H1 (cell line): ENCODE results near the gene SLC6A17. TPM values are rescaled to one million over a fixed set of nuclear protein-coding genes. Genes with fewer than 3 reads are reported as not detected.

ENCODE experiments used
- CTCF ChIA-PET: fragments of 300-600 bp; sonication (Branson Sonifier 250); formaldehyde crosslinking; loops from one replicate; lab custom pipeline; 2021; ENCODE audit not compliant: partially characterized antibody; lab: Charles Lee
- POLR2A ChIA-PET: fragments of 300-600 bp; sonication (Branson Sonifier 250); formaldehyde crosslinking; loops from one replicate; lab custom pipeline; 2021; ENCODE audit warnings: inconsistent platforms; ENCODE audit not compliant: partially characterized antibody; lab: Charles Lee
- DNase-seq, 2 experiments: peaks; one replicate each; pipeline versions ENCODE4 v3.0.0 to v3.0.0-alpha.2; 2010 to 2022; ENCODE audit warnings: low spot score in 2 of 2, low read depth in 1 of 2, mixed read lengths in 1 of 2
- FAIRE-seq: peaks from 2 replicates; lab custom pipeline; 2011; peaks lifted over from hg19 to GRCh38; lab: Jason Lieb, UNC
- H2AFZ ChIP-seq: 2 replicates; pipeline ENCODE4 v1.8.1; 2012; ENCODE audit warnings: low read length, inconsistent platforms
- H2AK5ac ChIP-seq: 2 replicates; pipeline ENCODE4 v1.6.1; 2013; ENCODE audit warnings: low read depth, low read length
- H2BK120ac ChIP-seq: replicated peaks from 2 replicates; pipeline ENCODE3; 2013; ENCODE audit warnings: low read depth, low read length, inconsistent platforms
- H2BK12ac ChIP-seq: 2 replicates; pipeline ENCODE4 v1.6.1; 2013; ENCODE audit warnings: low read depth, low read length
- H2BK15ac ChIP-seq: 2 replicates; pipeline ENCODE4 v1.6.1; 2013; ENCODE audit warnings: low read length
- H2BK20ac ChIP-seq: 2 replicates; pipeline ENCODE4 v1.6.1; 2013; ENCODE audit warnings: low read length
- H2BK5ac ChIP-seq: 2 replicates; pipeline ENCODE4 v1.6.1; 2013; ENCODE audit warnings: low read depth, low read length
- H3K14ac ChIP-seq: 2 replicates; pipeline ENCODE4 v1.6.1; 2013; ENCODE audit warnings: inconsistent platforms; ENCODE audit not compliant: insufficient read length
- H3K18ac ChIP-seq: 2 replicates; pipeline ENCODE4 v1.6.1; 2013; ENCODE audit warnings: low read length; ENCODE audit errors: extremely low read depth
- H3K23ac ChIP-seq: 2 replicates; pipeline ENCODE4 v1.6.1; 2013; ENCODE audit warnings: inconsistent platforms; ENCODE audit not compliant: insufficient read length
- H3K23me2 ChIP-seq: 2 replicates; pipeline ENCODE4 v1.6.1; 2013; ENCODE audit warnings: low read depth, low read length
- H3K27ac ChIP-seq: 2 replicates; pipeline ENCODE4 v1.6.1; 2011; ENCODE audit warnings: low read depth, low read length, inconsistent platforms
- H3K27me3 ChIP-seq, 4 experiments: replicated peaks in 1 of 4; 1 replicate in 1 of 4; 2 replicates in 3 of 4; pipeline versions ENCODE4 v1.6.1 to v1.8.1; 2011 to 2013; ENCODE audit warnings: low read length in 3 of 4, mild to moderate bottlenecking in 3 of 4, inconsistent platforms in 2 of 4, mixed read lengths in 2 of 4, moderate library complexity in 1 of 4; ENCODE audit not compliant: control insufficient read depth in 3 of 4, insufficient read depth in 3 of 4; ENCODE audit errors: extremely low read depth in 1 of 4
- H3K36me3 ChIP-seq, 4 experiments: 2 replicates each; pipeline versions ENCODE4 v1.6.1 to v1.8.1; 2011 to 2013; ENCODE audit warnings: mild to moderate bottlenecking in 4 of 4, low read length in 3 of 4, moderate library complexity in 2 of 4, control low read depth in 1 of 4, inconsistent platforms in 1 of 4; ENCODE audit not compliant: insufficient read depth in 4 of 4, control insufficient read depth in 2 of 4
- H3K4ac ChIP-seq: replicated peaks from 2 replicates; pipeline ENCODE3; 2013; ENCODE audit warnings: low read length, low read depth, mixed read lengths, inconsistent platforms; ENCODE audit not compliant: insufficient read length
- H3K4me1 ChIP-seq, 4 experiments: replicated peaks in 1 of 4; 1 replicate in 1 of 4; 2 replicates in 3 of 4; pipeline versions ENCODE4 v1.6.1 to v1.8.1; 2011 to 2013; ENCODE audit warnings: low read length in 3 of 4, inconsistent platforms in 2 of 4, mixed read lengths in 1 of 4; ENCODE audit not compliant: insufficient read depth in 4 of 4, control insufficient read depth in 3 of 4
- H3K4me2 ChIP-seq, 2 experiments: 2 replicates each; pipeline versions ENCODE4 v1.6.1 to v1.8.1; 2011 to 2013; ENCODE audit warnings: low read depth in 2 of 2, low read length in 2 of 2, control low read depth in 1 of 2, inconsistent platforms in 1 of 2, mild to moderate bottlenecking in 1 of 2; ENCODE audit not compliant: insufficient read depth in 1 of 2
- H3K4me3 ChIP-seq, 4 experiments: fragments of 200-600, 300-600 bp in 1 of 4; sonication (generic), shearing (Covaris generic), sonication (Bioruptor Twin) in 1 of 4; 2 replicates each; pipeline versions ENCODE4 v1.5.1 to v1.8.1; 2011 to 2016; ENCODE audit warnings: low read length in 4 of 4, low read depth in 3 of 4, control low read depth in 2 of 4, inconsistent platforms in 2 of 4, mild to moderate bottlenecking in 2 of 4, mixed read lengths in 1 of 4, moderate library complexity in 1 of 4; ENCODE audit not compliant: insufficient read depth in 2 of 4; ENCODE audit errors: extremely low read depth in 1 of 4
- H3K56ac ChIP-seq: replicated peaks from 2 replicates; pipeline ENCODE3; 2013; ENCODE audit warnings: low read depth, mild to moderate bottlenecking, mixed read lengths, low read length, inconsistent platforms; ENCODE audit not compliant: insufficient read length
- H3K79me1 ChIP-seq: 2 replicates; pipeline ENCODE4 v1.6.1; 2013; ENCODE audit warnings: low read depth, low read length, control low read depth
- H3K79me2 ChIP-seq, 2 experiments: 2 replicates each; pipeline versions ENCODE4 v1.6.1 to v1.8.1; 2012 to 2013; ENCODE audit warnings: low read length in 2 of 2, mild to moderate bottlenecking in 2 of 2, inconsistent platforms in 1 of 2; ENCODE audit not compliant: insufficient read depth in 2 of 2, control insufficient read depth in 1 of 2
- H3K9ac ChIP-seq, 4 experiments: replicated peaks in 1 of 4; 1 replicate in 1 of 4; 2 replicates in 3 of 4; pipeline versions ENCODE4 v1.6.1 to v1.8.1; 2011 to 2013; ENCODE audit warnings: low read depth in 3 of 4, low read length in 3 of 4, control low read depth in 2 of 4, mild to moderate bottlenecking in 2 of 4, moderate library complexity in 2 of 4, inconsistent platforms in 1 of 4; ENCODE audit errors: extremely low read depth in 1 of 4
- H3K9me3 ChIP-seq, 2 experiments: 2 replicates each; pipeline versions ENCODE4 v1.6.1 to v1.8.1; 2012 to 2013; ENCODE audit warnings: mild to moderate bottlenecking in 2 of 2, moderate library complexity in 2 of 2, control low read depth in 1 of 2, inconsistent platforms in 1 of 2, low read depth in 1 of 2, low read length in 1 of 2, mixed read lengths in 1 of 2; ENCODE audit not compliant: insufficient read depth in 2 of 2
- H4K20me1 ChIP-seq, 2 experiments: replicated peaks in 1 of 2; 2 replicates each; pipeline versions ENCODE3 to v1.8.1; 2011 to 2013; ENCODE audit warnings: inconsistent platforms in 2 of 2, low read length in 2 of 2, mild to moderate bottlenecking in 1 of 2; ENCODE audit not compliant: insufficient read depth in 2 of 2, control insufficient read depth in 1 of 2
- H4K5ac ChIP-seq: 2 replicates; pipeline ENCODE4 v1.6.1; 2013; ENCODE audit warnings: low read length, low read depth, mixed read lengths, inconsistent platforms; ENCODE audit not compliant: insufficient read length
- H4K8ac ChIP-seq: 2 replicates; pipeline ENCODE4 v1.8.0; 2013; ENCODE audit warnings: mild to moderate bottlenecking, moderate library complexity, low read length, inconsistent platforms; ENCODE audit not compliant: insufficient read depth; ENCODE audit errors: extremely low read depth
- H4K91ac ChIP-seq: replicated peaks from 2 replicates; pipeline ENCODE3; 2013; ENCODE audit warnings: low read length, mixed read lengths, inconsistent platforms; ENCODE audit not compliant: insufficient read length
- CEBPB ChIP-seq: IDR thresholded peaks from 2 replicates; pipeline ENCODE4 v1.6.1; 2012; ENCODE audit warnings: low read depth, low read length
- CHD2 ChIP-seq: IDR thresholded peaks from 2 replicates; pipeline ENCODE4 v1.6.1; 2012; ENCODE audit warnings: low read length, improper control_type of control experiment
- HDAC2 ChIP-seq, 2 experiments: fragments of 300-600 bp in 1 of 2; sonication (generic) in 1 of 2; IDR thresholded peaks; 2 replicates each; pipeline ENCODE4 v1.6.1; 2011 to 2012; ENCODE audit warnings: low read depth in 2 of 2, low read length in 2 of 2, mild to moderate bottlenecking in 2 of 2, moderate library complexity in 2 of 2, borderline replicate concordance in 1 of 2, inconsistent platforms in 1 of 2
- KDM4A ChIP-seq: IDR thresholded peaks from one replicate; pipeline ENCODE4 v1.7.1; 2012; ENCODE audit warnings: low read depth, mild to moderate bottlenecking, moderate library complexity, low read length, inconsistent platforms; ENCODE audit not compliant: severe bottlenecking
- MAX ChIP-seq: IDR thresholded peaks from 2 replicates; pipeline ENCODE4 v1.6.1; 2012; ENCODE audit warnings: inconsistent platforms
- POLR2AphosphoS5 ChIP-seq: IDR thresholded peaks from 2 replicates; pipeline ENCODE4 v1.6.1; 2011; ENCODE audit warnings: low read depth, low read length
- SIRT6 ChIP-seq: IDR thresholded peaks from one replicate; pipeline ENCODE4 v1.7.1; 2012; ENCODE audit warnings: low read length, inconsistent platforms
- SIX5 ChIP-seq: IDR thresholded peaks from 2 replicates; pipeline ENCODE4 v1.6.1; 2011; ENCODE audit warnings: mild to moderate bottlenecking, low read depth, low read length
- SP1 ChIP-seq: IDR thresholded peaks from 2 replicates; pipeline ENCODE4 v1.6.1; 2011; ENCODE audit warnings: low read depth, low read length
- SP4 ChIP-seq: IDR thresholded peaks from 2 replicates; pipeline ENCODE4 v1.6.1; 2012; ENCODE audit warnings: low read length, inconsistent platforms
- SUZ12 ChIP-seq: fragments of 200-600 bp; sonication (generic); IDR thresholded peaks from 2 replicates; pipeline ENCODE4 v1.6.1; 2012; ENCODE audit warnings: mild to moderate bottlenecking, inconsistent platforms, low read length, moderate library complexity, mixed read lengths
- USF2 ChIP-seq: IDR thresholded peaks from 2 replicates; pipeline ENCODE4 v1.6.1; 2011; ENCODE audit warnings: low read length, improper control_type of control experiment
- WGBS, 2 experiments: shearing (Covaris generic) in 1 of 2; methylation state at CpG; one replicate each; pipeline versions ENCODE4 v1.1.6 to v1.1.7; 2013 to 2015; ENCODE audit warnings: low lambda C conversion rate in 2 of 2, mixed read lengths in 2 of 2, inconsistent platforms in 1 of 2, low coverage in 1 of 2, missing lambda C conversion rate in 1 of 2; ENCODE audit not compliant: insufficient replicate concordance in 2 of 2, insufficient coverage in 1 of 2, insufficient read length in 1 of 2; ENCODE audit errors: extremely low coverage in 1 of 2, missing lambda C conversion rate in 1 of 2; 5-methylcytosine and 5-hydroxymethylcytosine counted together
- polyA plus RNA-seq, 7 experiments: library from polyadenylated mRNA; depleted of rRNA in 3 of 7; stranded (reverse) in 5 of 7; unstranded in 2 of 7; fragments of >200 nt in 5 of 7; fragments of 200-250 nt in 2 of 7; gene quantifications; 1 replicate in 5 of 7; 2 replicates in 1 of 7; 4 replicates in 1 of 7; pipeline versions ENCODE4 v1.2.1 to v1.2.3, GENCODE V29; 2011 to 2013; ENCODE audit warnings: missing spikeins in 2 of 7, mixed read lengths in 2 of 7
- total RNA-seq: library from RNA; stranded (reverse); fragmentation: NEBNext Ultra II Directional; extraction: Animal tissue kit (Norgen Biotek cat#: 25700); gene quantifications from 2 replicates; pipeline ENCODE4 v1.2.1, GENCODE V29; 2021
- TF ChIP-seq, protein P1 (sequence below): IDR thresholded peaks from 2 replicates; pipeline ENCODE4 v1.6.1; 2011; ENCODE audit warnings: low read depth, mild to moderate bottlenecking, low read length; ENCODE audit not compliant: insufficient read depth

SLC6A17 gene
- total and polyA plus RNA-seq, 2 of the 8 experiments (the other 6 are each of a cell fraction or from before 2014, with no cell fraction given) = 0.15 to 0.28 TPM

DNA sequence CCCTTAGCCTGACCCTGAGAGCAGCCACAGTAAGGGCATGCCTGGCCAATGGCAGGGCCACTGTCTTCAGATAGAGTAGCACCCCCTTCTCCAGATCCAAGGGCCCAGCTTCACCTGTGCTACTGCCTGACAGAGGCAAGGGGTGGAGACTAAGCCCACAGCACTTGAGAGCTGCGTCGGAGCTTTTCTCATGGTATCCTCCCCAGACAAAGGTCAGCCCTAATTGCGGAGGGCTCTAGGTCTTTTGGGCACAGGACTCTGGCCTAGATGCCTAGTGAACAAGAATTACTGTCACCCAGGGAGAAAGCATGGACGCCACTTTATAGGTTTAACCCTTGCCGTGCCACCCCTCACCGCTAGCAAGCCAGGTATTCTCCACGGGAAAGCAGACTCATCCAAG is 74.9 kb downstream of the SLC6A17 start:
- FAIRE-seq = no peak
- H2BK20ac ChIP-seq = no peak overlapping the region
- no peak overlapping the region for H3K4me2 ChIP-seq
- no peaks in the 10 kb centered on the region for H3K27me3 ChIP-seq
- DNase-seq = no peak
- no peak overlapping the region for H3K56ac ChIP-seq
- no peak overlapping the region for H2AK5ac ChIP-seq
- POLR2A ChIA-PET = interaction anchor here (2.2 kb wide), 1 partner anchor 14 kb away, joined by 7 read pairs; no protein-coding TSS in a partner anchor
- no peak overlapping the region for H2BK120ac ChIP-seq
- no peak overlapping the region for H3K9ac ChIP-seq
- no peaks in the 10 kb centered on the region for H3K23me2 ChIP-seq
- no peak overlapping the region for H4K5ac ChIP-seq
- no peaks in the 10 kb centered on the region for H3K36me3 ChIP-seq
- H3K23ac ChIP-seq = no peak overlapping the region
- no peak overlapping the region for H3K27ac ChIP-seq
- no peak overlapping the region for H3K4me3 ChIP-seq
- no peaks in the 10 kb centered on the region; a peak in 1 of 7 replicates for H3K4me1 ChIP-seq
- WGBS, 2 experiments = 78% methylated on average over 7 of the region's 7 CpGs; no CpG with 5 or more reads in 1 of the 2 experiments
- H2BK5ac ChIP-seq = no peak overlapping the region; the same call in 1 of the 2 replicates
- H3K18ac ChIP-seq = no peak overlapping the region
- H3K79me1 ChIP-seq = no peaks in the 10 kb centered on the region; the same call in 1 of the 2 replicates
- no peak overlapping the region for H2AFZ ChIP-seq
- no peaks in the 10 kb centered on the region for H3K79me2 ChIP-seq
- peaks cover 0 to 17% of the 10 kb centered on the region in 2 experiments for H4K20me1 ChIP-seq
- H4K8ac ChIP-seq = no peak overlapping the region
- no peak overlapping the region for H4K91ac ChIP-seq
- H2BK12ac ChIP-seq = no peak overlapping the region
- no peaks in the 10 kb centered on the region for H3K9me3 ChIP-seq
- H3K4ac ChIP-seq = no peak overlapping the region
- H2BK15ac ChIP-seq = no peak overlapping the region
- CTCF ChIA-PET = interaction anchor here (1.0 to 3.4 kb wide), 7 partner anchors 13 to 230 kb away, joined by 3 to 19 read pairs (median 7); partner anchors contain the start of gene KCNC4
- H3K14ac ChIP-seq = no peak overlapping the region
- TF ChIP-seq SP1 (no peak), CHD2 (no peak), MAX (no peak), KDM4A (no peak), SP4 (no peak), SUZ12 (no peak), HDAC2 (IDR thresholded peaks at IDR 0.05; ENCODE audit: borderline replicate concordance in 1 of 2, low read depth in 2 of 2, low read length in 2 of 2) (no peak), SIRT6 (no peak), USF2 (no peak), SIX5 (no peak), POLR2AphosphoS5 (no peak), CEBPB (no peak)
- TF ChIP-seq, protein P1, sequence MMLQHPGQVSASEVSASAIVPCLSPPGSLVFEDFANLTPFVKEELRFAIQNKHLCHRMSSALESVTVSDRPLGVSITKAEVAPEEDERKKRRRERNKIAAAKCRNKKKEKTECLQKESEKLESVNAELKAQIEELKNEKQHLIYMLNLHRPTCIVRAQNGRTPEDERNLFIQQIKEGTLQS = no peak
